ENCODE results near the gene CHST11.

The CHST11 gene

GRCh38 chr12:104578453-104578852, 121.7 kb downstream of the CHST11 start:
- H3K4me3 ChIP-seq (ENCODE audit: low read depth, low read length), result no peak overlapping the region

DNA sequence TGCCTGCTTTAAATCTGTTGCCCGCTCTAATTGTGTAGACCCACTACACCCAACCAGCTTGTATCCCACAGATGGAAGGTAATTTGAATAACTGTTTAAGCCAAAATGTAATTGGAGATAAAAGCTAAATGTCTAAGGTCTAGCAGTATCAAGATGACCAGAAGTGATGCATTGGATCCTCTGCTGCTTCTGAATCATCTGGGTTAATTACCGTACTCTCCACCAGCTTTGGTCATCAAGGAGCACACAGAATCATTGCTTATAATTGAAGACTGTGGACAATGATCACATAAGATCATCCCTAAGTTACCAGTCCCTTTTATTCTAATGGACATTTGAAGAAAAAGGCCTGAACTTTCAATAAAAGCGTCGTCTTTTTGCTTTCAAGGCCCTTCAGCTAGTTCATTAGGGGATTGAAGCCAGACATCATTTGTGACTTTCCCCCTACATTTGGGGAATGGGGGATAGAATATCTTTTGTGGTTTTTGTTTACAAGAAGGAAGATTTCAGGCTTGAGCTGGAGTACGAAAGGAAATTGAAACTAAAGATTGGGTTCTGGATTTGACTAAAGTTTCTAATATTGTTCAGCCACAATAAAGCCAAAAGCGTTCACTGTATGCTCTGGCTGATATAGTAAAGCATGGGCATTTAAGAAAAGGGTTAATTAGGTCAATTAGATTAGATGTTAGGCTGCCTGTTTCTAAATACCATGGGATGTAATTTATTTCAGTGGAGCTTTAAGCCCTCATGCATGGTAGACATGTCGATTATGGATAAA, 123.2 kb downstream of the CHST11 start:
- no peak overlapping the region for H3K4me3 ChIP-seq (ENCODE audit: low read depth, low read length)

- no peak overlapping the region for H3K4me3 ChIP-seq (ENCODE audit: low read depth, low read length)
Measured at GRCh38 chr12:104581005-104581570, 124.3 kb downstream of the CHST11 start.

- H3K4me3 ChIP-seq (ENCODE audit: low read depth, low read length), result no peak overlapping the region
Measured at GRCh38 chr12:104582739-104583138, 126.0 kb downstream of the CHST11 start.

- no peak overlapping the region for H3K4me3 ChIP-seq (ENCODE audit: low read depth, low read length)
Measured at GRCh38 chr12:104583301-104583700, 126.6 kb downstream of the CHST11 start.

GRCh38 chr12:104585448-104586055, 128.8 kb downstream of the CHST11 start:
- no peak overlapping the region for H3K4me3 ChIP-seq (ENCODE audit: low read depth, low read length)

- no peak overlapping the region for H3K4me3 ChIP-seq (ENCODE audit: low read depth, low read length)
Measured at GRCh38 chr12:104586351-104586919, 129.7 kb downstream of the CHST11 start.

GRCh38 chr12:104588047-104588920, 131.5 kb downstream of the CHST11 start:
- no peak overlapping the region for H3K4me3 ChIP-seq (ENCODE audit: low read depth, low read length)

GRCh38 chr12:104588921-104589590, 132.3 kb downstream of the CHST11 start:
- no peak overlapping the region for H3K4me3 ChIP-seq (ENCODE audit: low read depth, low read length)

GRCh38 chr12:104590022-104590421, 133.3 kb downstream of the CHST11 start:
- no peak overlapping the region for H3K4me3 ChIP-seq (ENCODE audit: low read depth, low read length)

DNA sequence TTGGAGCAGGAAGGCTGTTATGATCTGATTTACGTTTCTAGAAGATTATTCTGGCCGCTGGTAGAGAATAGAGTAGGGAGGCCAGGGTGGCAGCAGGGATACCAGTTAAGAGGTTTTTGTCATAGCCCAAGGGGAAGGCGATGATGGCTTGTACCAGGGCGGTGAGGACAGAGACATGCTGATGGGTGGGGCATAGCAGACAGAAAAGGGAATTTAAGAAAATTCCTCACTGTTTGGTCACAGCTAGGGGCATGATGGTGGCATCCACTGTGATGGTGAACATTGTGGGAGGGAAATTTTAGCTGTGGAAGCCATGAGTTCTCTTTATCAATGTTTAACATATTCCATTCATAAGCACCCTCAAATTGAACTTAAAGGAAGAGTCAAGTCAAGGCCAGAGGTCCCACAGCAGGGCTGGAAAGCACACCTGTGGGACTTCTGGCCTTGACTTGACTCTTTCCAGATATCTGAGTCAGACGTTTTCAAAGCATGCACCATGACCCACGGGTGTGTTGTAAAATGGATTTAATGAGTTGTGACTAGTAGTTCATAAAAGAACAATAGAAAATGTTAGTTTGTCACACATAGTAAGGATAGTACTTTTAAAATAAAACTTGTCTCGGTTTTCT, 134.6 kb downstream of the CHST11 start:
- no peak overlapping the region for H3K4me3 ChIP-seq (ENCODE audit: low read depth, low read length)

DNA sequence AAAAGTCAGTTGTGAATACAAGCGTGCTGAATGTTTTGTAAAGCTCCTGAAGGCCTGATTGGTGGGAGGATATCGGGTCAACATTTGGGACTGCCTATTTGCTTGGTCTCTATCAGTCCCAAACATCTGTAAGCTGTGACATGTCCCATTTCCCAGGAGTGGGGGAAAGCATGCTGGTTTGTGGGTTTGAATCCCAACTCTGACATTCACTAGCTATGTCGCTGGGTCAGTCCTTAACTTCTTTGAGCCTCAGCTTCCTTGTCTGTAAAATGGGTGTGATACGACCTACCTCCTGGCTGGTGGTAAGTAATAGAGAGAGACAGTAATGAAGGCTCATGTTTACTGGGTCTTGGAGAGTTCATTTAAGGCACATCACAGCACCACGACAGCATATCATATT, 136.7 kb downstream of the CHST11 start:
- no peak overlapping the region for H3K4me3 ChIP-seq (ENCODE audit: low read depth, low read length)

GRCh38 chr12:104596134-104596799, 139.5 kb downstream of the CHST11 start:
- no peak overlapping the region for H3K4me3 ChIP-seq (ENCODE audit: low read depth, low read length)

- H3K4me3 ChIP-seq (ENCODE audit: low read depth, low read length), result no peak overlapping the region
Measured at GRCh38 chr12:104596898-104597843, 140.4 kb downstream of the CHST11 start.

GRCh38 chr12:104598342-104599271, 141.9 kb downstream of the CHST11 start:
- no peak overlapping the region for H3K4me3 ChIP-seq (ENCODE audit: low read depth, low read length)

GRCh38 chr12:104599272-104600035, 142.7 kb downstream of the CHST11 start:
- no peak overlapping the region for H3K4me3 ChIP-seq (ENCODE audit: low read depth, low read length)

All from iPS-11a (cell line).